T-helper 17 cell (primary cell): ENCODE measurements around the gene CD82. TPM values are rescaled to one million over a fixed set of nuclear protein-coding genes. Genes with fewer than 3 reads are reported as not detected.
A peak's percentile ranks its signal among the peaks of the same experiment; 100 is the strongest.

Source experiments
- ATAC-seq: fragments of 150-1000 bp; cut with Tn5 transposase; 2 replicates; pipeline ENCODE4 v1.10.0; 2021; ENCODE audit warnings: mild to moderate bottlenecking, moderate library complexity
- DNase-seq, 3 donors: peaks; one replicate each; pipeline versions ENCODE4 v3.0.0 to v3.0.0-alpha.2; 2020 to 2021
- H3K9me3 ChIP-seq: one replicate; pipeline ENCODE4 v1.7.0; 2013; ENCODE audit warnings: low read length, mild to moderate bottlenecking; ENCODE audit not compliant: control insufficient read depth, poor library complexity, severe bottlenecking
- H3K27ac Mint-ChIP-seq: one replicate; pipeline ENCODE4 v1.8.0; 2022; ENCODE audit warnings: mild to moderate bottlenecking, moderate library complexity, mixed read lengths
- H3K27me3 Mint-ChIP-seq: one replicate; pipeline ENCODE4 v1.8.0; 2022; ENCODE audit warnings: mixed read lengths
- H3K36me3 Mint-ChIP-seq: one replicate; pipeline ENCODE4 v1.8.0; 2022; ENCODE audit warnings: low read depth, mixed read lengths
- H3K4me1 Mint-ChIP-seq: one replicate; pipeline ENCODE4 v1.8.0; 2022; ENCODE audit warnings: mild to moderate bottlenecking, mixed read lengths
- H3K4me3 Mint-ChIP-seq: one replicate; pipeline ENCODE4 v1.8.0; 2022; ENCODE audit warnings: mild to moderate bottlenecking, moderate library complexity, mixed read lengths
- total RNA-seq, 4 donors: library from RNA in 2 of 4; stranded (reverse) in 2 of 4; gene quantifications; one replicate each; pipeline ENCODE4 v1.2.3 and lab custom pipeline; 2022 to 2026

CD82 gene
- total RNA-seq, 2 donors from 2014 or later = 112 to 146 TPM

GRCh38 chr11:44627165-44627789 lies 61.8 kb downstream of the CD82 start:
- no peaks in the 10 kb centered on the region for H3K9me3 ChIP-seq
- DNase-seq (no peak), ATAC-seq (no peak)
- Mint-ChIP-seq H3K27ac (no peak overlapping the region), H3K4me1 (peaks cover 24% of the 10 kb centered on the region), H3K4me3 (no peak overlapping the region), H3K36me3 (peaks cover 4% of the 10 kb centered on the region), H3K27me3 (peaks cover 16% of the 10 kb centered on the region)

DNA sequence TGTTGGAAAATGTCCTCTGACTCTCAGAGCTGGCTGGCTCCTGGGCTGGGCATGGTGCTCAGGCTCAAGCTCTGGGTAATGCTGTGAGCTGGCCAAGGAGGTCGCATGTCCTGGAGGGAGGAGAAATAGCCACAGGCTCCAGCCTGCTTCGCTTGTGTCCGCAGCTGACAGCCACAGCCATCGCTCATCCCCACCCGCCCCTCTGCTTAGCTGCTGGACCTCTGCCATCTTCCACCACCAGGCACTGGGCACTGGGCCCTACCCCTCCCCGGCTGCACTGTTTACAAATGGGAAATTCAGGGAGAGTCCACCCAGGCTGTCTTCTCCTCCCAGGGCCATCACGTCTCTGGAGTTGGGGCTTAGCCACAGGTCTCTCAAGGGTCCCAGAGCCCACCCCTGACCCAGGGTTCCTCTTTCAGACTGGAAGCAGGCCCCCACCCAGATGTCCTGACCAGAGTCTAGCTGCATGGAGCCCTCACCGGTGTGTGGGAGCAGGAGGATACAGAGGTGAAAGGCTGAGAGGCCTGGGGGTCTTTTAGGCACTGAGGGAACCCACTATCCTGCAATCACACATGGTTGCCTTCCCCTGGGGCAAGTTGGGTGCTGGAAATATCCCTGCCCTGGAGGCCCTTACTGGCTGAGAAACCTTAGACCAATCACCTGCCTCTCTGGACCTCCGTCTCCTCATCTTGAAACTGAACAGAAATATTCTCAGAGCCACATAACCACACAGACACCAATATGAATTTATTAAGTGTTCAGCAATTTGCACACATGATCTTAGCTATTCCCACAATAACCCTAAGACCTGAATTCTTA lies 62.7 kb downstream of the CD82 start:
- Mint-ChIP-seq H3K36me3 (peaks cover 4% of the 10 kb centered on the region), H3K4me1 (peaks cover 16% of the 10 kb centered on the region), H3K27ac (no peak overlapping the region), H3K27me3 (peaks cover 21% of the 10 kb centered on the region), H3K4me3 (no peak overlapping the region)
- DNase-seq (no peak), ATAC-seq (no peak)
- no peaks in the 10 kb centered on the region for H3K9me3 ChIP-seq

DNA sequence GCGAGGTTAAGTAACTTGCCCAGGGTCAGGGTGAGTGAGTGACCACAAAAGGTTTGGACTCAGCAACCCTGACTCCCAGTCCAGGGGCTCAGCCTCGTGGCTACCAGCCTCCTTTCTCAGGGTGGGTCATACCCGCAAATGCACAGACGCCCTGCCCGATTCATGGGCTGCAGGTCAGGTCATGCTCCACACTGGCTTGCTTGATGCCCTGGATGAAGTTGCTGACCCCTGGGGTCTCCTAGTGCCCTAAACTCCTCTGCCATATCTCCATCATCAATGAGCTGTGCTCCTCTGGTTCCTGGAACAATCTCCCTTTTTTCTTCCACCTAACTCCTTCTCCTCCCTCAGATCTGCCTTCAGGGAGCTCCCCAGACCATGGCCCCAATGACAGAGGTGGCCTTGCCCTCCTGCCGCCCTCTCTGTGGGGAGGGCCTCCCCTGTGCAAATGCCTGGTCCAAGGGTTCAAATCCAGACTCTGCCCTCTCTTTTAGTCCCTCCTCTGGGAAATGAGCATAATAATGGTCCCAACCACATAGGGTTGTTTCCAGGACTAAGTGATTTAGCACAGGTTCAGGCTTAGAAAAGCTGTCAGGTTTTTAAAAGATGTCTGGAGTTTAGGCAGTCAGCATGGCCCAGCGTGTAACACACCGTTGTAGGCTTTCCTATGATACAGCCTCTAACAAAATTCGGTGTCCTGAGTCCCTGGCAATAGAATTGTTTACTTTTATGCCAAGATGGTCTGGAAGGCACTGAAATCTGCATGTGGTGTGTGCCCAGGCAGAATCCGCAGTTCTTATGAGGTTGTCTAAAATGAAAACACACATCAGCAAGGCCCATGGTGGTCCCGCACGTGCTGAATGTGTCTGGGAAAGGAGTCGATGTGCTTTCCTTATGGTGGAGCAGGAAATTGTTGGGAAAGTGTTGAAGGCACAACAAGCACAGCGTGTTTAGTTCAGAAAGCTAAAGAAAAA lies 63.6 kb downstream of the CD82 start:
- no peak for DNase-seq
- Mint-ChIP-seq H3K27ac (no peak overlapping the region), H3K4me3 (no peak overlapping the region)

DNA sequence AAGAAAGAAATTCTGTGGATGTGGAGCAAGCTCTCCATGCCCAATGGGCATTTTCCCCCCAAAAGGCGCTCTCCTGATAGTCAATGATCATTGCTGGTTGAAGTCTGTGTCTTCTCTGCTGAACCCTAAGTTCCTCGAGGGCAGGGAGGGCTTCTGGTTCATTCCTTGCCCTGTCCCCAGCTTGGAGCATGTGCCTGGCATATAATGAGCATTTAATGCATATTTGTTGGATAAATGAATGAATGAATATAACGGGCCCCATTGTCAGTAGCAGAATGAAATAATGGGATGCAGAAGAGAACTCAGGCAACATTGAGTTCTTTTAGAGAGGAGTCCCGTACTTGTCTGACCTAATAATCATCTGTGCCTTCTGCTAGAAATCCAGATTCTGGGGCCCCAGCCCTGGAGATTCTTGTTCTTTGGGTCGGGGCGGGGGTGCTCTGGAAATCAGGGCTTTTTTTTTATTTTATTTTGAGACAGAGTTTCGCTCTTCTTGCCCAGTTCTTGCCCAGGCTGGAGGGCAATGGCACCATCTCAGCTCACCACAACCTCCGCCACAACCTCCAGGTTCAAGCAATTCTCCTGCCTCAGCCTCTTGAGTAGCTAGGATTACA lies 64.4 kb downstream of the CD82 start:
- no peak for DNase-seq
- peaks cover 14% of the 10 kb centered on the region for H3K4me1 Mint-ChIP-seq
- H3K27ac Mint-ChIP-seq = no peak overlapping the region
- ATAC-seq = no peak
- H3K27me3 Mint-ChIP-seq = peaks cover 27% of the 10 kb centered on the region
- H3K9me3 ChIP-seq = no peaks in the 10 kb centered on the region
- peaks cover 4% of the 10 kb centered on the region for H3K36me3 Mint-ChIP-seq
- H3K4me3 Mint-ChIP-seq = no peak overlapping the region

More for the DNA sequence above, 63.6 kb downstream of the CD82 start:
- H3K9me3 ChIP-seq = no peaks in the 10 kb centered on the region
- Mint-ChIP-seq H3K36me3 (peaks cover 4% of the 10 kb centered on the region), H3K27me3 (peaks cover 27% of the 10 kb centered on the region), H3K4me1 (peaks cover 12% of the 10 kb centered on the region)
- no peak for ATAC-seq

GRCh38 chr11:44630511-44631210 lies 65.2 kb downstream of the CD82 start:
- DNase-seq = peak in 1 of 3 donors; percentile 0
- Mint-ChIP-seq H3K4me1 (peaks cover 14% of the 10 kb centered on the region), H3K27ac (no peak overlapping the region), H3K36me3 (peaks cover 4% of the 10 kb centered on the region), H3K27me3 (peaks cover 32% of the 10 kb centered on the region), H3K4me3 (no peak overlapping the region)
- ATAC-seq = no peak
- H3K9me3 ChIP-seq = no peaks in the 10 kb centered on the region

DNA sequence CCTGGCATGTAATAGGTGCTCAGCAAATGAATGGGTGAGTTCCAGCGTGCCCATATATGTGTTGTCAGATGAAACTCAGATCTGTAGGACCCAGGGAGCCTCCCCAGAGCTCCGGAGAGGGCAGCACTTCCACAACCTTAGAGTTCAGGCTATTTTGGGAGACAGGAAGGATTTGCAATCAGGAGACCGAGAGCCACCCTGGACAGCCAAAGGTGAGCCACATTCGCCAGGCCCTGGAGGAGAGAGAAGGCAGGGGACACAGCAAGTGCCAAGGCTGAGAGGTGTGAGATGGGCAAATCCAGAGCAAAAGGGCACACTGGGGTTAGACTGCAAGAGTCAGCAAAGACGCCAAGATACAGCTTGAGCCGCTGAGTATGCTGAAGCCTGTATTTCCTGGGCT lies 66.4 kb downstream of the CD82 start:
- H3K4me1 Mint-ChIP-seq = peaks cover 17% of the 10 kb centered on the region
- peaks cover 41% of the 10 kb centered on the region for H3K27me3 Mint-ChIP-seq
- DNase-seq (no peak), ATAC-seq (no peak)
- H3K4me3 Mint-ChIP-seq = no peak overlapping the region
- H3K36me3 Mint-ChIP-seq = peaks cover 4% of the 10 kb centered on the region
- H3K27ac Mint-ChIP-seq = peak overlapping the region; percentile 74
- H3K9me3 ChIP-seq = no peaks in the 10 kb centered on the region

DNA sequence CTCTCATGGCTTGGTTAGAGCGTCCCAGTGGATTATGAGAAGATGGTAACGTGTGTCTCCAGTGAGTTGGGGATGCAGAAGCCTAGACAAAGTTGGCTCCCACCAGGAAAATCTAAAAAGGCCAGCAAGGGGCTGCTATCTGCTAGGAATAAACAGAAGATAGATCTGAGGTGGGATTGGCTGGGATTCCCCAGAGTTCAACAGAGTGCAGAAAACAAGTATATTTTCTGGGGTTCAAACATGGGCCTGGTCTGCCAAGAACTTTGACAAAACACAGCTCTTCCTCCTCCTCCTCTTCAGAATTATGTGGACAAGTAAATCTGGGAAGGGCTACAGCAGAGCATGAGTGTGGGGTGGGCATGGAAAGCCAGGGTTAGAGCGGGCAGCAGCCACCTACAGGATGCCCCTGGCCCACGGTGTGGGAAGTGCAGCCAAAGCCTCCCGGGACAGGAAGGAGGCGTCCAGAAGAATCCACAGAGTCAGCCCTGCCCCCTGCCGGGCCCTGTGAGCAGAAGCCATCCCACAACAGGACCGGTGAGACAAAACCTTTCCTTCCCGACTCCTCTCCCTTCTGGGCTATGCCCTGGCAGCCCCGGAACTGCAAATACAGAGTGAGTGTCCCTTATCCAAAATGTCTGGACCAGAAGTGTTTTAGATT lies 67.1 kb downstream of the CD82 start:
- no peak for DNase-seq
- peak; percentile 55 for ATAC-seq
- Mint-ChIP-seq H3K4me3 (no peak overlapping the region), H3K27me3 (peaks cover 47% of the 10 kb centered on the region), H3K36me3 (peaks cover 4% of the 10 kb centered on the region), H3K4me1 (peaks cover 23% of the 10 kb centered on the region), H3K27ac (no peak overlapping the region)
- H3K9me3 ChIP-seq = no peaks in the 10 kb centered on the region

DNA sequence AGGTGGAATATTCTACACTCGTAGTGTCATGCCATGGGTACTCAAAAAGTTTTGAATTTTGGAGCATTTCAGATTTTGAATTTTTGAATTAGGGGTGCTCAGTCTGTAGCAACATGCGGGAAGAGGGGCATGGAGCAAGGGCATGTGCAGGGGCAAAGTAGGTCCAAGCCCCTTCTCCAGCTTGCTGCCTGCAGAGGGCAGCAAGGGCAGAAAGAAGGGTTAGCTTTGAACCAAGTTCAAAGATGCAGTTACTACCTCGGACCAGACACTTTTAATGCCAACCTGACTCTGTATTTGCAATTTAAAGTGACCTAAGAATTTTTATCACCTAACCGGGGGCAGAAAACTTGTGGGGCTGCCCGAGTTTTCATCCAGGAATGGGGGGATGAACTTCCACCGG lies 68.2 kb downstream of the CD82 start:
- no peaks in the 10 kb centered on the region for H3K9me3 ChIP-seq
- Mint-ChIP-seq H3K27ac (peak overlapping the region; percentile 6), H3K4me3 (no peak overlapping the region), H3K36me3 (peaks cover 4% of the 10 kb centered on the region), H3K27me3 (peaks cover 47% of the 10 kb centered on the region), H3K4me1 (peaks cover 23% of the 10 kb centered on the region)
- ATAC-seq = no peak
- DNase-seq = no peak

DNA sequence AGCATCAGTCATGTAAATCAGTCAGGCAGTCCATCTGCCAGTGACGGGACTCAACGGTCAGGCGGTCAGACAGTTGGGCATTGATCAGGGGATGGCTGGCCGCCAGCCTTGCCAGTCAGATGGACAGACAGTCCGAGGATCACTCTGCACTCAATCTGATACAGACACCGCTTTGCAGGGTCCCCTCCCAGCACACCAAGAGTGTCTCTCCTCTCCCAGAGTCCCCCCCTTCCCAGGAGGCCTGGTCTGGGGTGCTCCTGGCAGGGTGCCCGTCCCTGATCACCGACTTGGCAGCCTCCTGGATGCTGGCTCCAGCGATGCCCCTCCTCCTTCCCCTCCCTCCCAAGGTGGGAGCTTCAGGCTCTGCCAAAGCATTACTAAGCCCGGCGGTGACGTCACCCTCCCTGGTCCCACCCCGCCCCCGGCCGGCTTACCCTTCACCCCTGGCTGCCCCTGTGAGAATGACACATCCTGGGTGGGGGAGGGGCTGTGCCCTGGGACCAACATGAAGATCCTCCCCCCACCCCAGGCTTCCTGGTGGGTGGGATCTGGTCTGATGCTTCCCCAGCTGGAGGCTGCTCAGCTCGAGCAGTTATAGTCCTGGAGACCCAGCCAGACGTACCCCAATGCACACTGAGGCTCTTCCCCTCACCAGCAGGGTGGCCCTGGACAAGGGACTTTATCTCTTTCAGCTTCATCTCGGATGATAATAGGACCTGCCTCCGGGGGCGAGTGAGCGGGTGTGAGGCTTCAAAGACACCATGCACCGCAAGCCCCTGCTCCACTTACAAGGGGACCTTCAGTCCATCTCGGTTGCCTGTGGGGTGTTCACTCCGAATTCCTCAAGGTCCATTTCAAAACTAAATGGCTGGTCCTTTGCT lies 69.2 kb downstream of the CD82 start:
- DNase-seq (no peak), ATAC-seq (no peak)
- Mint-ChIP-seq H3K27me3 (peaks cover 39% of the 10 kb centered on the region), H3K36me3 (peaks cover 1% of the 10 kb centered on the region), H3K27ac (no peak overlapping the region), H3K4me1 (peaks cover 21% of the 10 kb centered on the region), H3K4me3 (no peak overlapping the region)
- no peaks in the 10 kb centered on the region for H3K9me3 ChIP-seq

- H3K27ac Mint-ChIP-seq = no peak overlapping the region
- peaks cover 16% of the 10 kb centered on the region for H3K4me1 Mint-ChIP-seq
- no peaks in the 10 kb centered on the region for H3K36me3 Mint-ChIP-seq
- H3K4me3 Mint-ChIP-seq = no peak overlapping the region
- H3K9me3 ChIP-seq = peaks cover 4% of the 10 kb centered on the region
- DNase-seq = no peak
- no peak for ATAC-seq
- H3K27me3 Mint-ChIP-seq = peaks cover 29% of the 10 kb centered on the region
These were observed 72.0 kb downstream of the CD82 start for GRCh38 chr11:44637487-44637886.

DNA sequence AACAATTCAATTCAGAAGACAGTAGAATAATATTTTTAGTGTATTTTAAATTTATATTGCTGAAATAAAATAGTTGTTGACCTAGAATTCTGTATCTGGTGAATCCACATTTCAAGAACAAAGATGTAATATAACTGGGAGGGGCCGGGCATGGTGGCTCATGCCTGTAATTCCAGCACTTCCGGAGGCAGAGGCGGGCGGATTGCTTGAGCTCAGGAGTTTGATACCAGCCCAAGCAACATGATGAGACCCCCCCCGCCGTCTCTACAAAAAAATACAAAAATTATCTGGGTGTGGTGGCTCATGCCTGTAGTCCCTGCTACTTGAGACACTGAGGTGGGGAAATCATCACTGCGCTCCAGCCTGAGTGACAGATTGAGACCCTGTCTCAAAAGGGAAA lies 72.6 kb downstream of the CD82 start:
- Mint-ChIP-seq H3K4me3 (no peak overlapping the region), H3K36me3 (no peaks in the 10 kb centered on the region), H3K27ac (no peak overlapping the region), H3K27me3 (peaks cover 27% of the 10 kb centered on the region), H3K4me1 (peaks cover 16% of the 10 kb centered on the region)
- ATAC-seq (no peak), DNase-seq (no peak)
- peaks cover 8% of the 10 kb centered on the region for H3K9me3 ChIP-seq
